Panc1 (cell line): ENCODE data around the gene S100B.

Source experiments
- CTCF ChIP-seq: fragments of 450-650 bp; IDR thresholded peaks from 2 replicates; pipeline ENCODE4 v1.5.1; 2017; ENCODE audit warnings: mild to moderate bottlenecking
- POLR2AphosphoS5 ChIP-seq: IDR thresholded peaks from 2 replicates; pipeline ENCODE4 v1.6.1; 2012; ENCODE audit warnings: mild to moderate bottlenecking, low read depth, low read length, moderate library complexity
- REST ChIP-seq, 2 experiments: IDR thresholded peaks; 2 replicates each; pipeline ENCODE4 v1.6.1; 2011 to 2012; ENCODE audit warnings: low read depth in 2 of 2, control low read depth in 1 of 2, low read length in 1 of 2, mild to moderate bottlenecking in 1 of 2, moderate library complexity in 1 of 2; ENCODE audit not compliant: insufficient read depth in 1 of 2
- SIN3A ChIP-seq: IDR thresholded peaks from 2 replicates; pipeline ENCODE4 v1.6.1; 2012; ENCODE audit warnings: low read depth, mild to moderate bottlenecking, low read length, moderate library complexity, borderline replicate concordance; ENCODE audit not compliant: insufficient read depth
- TCF7L2 ChIP-seq: IDR thresholded peaks from 2 replicates; pipeline ENCODE4 v1.6.1; 2011; ENCODE audit warnings: mild to moderate bottlenecking, low read depth, low read length, inconsistent platforms

GRCh38 chr21:46633566-46633965 is 28.7 kb upstream of the S100B start:
- TF ChIP-seq CTCF (no peak), REST (IDR thresholded peaks at IDR 0.05; ENCODE audit: insufficient read depth in 1 of 2, low read depth in 2 of 2, low read length in 1 of 2) (no peak), TCF7L2 (no peak), POLR2AphosphoS5 (no peak), SIN3A (no peak)
